Measurements from ENCODE around the gene NMUR2. TPM values are rescaled to one million over a fixed set of nuclear protein-coding genes. Genes with fewer than 3 reads are reported as not detected.

The NMUR2 gene
- total and polyA plus RNA-seq, 9 donors, result 0.11 to 1.1 (median 0.55) TPM

GRCh38 chr5:152376886-152377285 is 28.2 kb downstream of the NMUR2 start:
- WGBS (ENCODE audit: insufficient coverage), result 32% methylated on average over 3 of the region's 4 CpGs
- no peaks in the 10 kb centered on the region for H3K9me3 ChIP-seq (replicated peaks; ENCODE audit: control insufficient read depth, low read depth, low read length)
- H3K36me3 ChIP-seq (ENCODE audit: control insufficient read depth, insufficient read depth, low read length), result no peaks in the 10 kb centered on the region
- no peaks in the 10 kb centered on the region for H3K27me3 ChIP-seq (ENCODE audit: control insufficient read depth, insufficient read depth, low read length)
- no peak overlapping the region for H3K4me3 ChIP-seq (ENCODE audit: low read length)
- H3K4me1 ChIP-seq (ENCODE audit: control insufficient read depth, insufficient read depth, low read length), result no peaks in the 10 kb centered on the region
- DNase-seq, result no peak
- H3K27ac ChIP-seq (ENCODE audit: low read length), result no peak overlapping the region

GRCh38 chr5:152374711-152375275 is 30.3 kb downstream of the NMUR2 start:
- 86% methylated on average over 1 of the region's 1 CpG for WGBS (ENCODE audit: insufficient coverage)
- DNase-seq, result no peak
- Histone ChIP-seq H3K27me3 (ENCODE audit: control insufficient read depth, insufficient read depth, low read length) (no peaks in the 10 kb centered on the region), H3K4me1 (ENCODE audit: control insufficient read depth, insufficient read depth, low read length) (no peaks in the 10 kb centered on the region), H3K9me3 (replicated peaks; ENCODE audit: control insufficient read depth, low read depth, low read length) (no peaks in the 10 kb centered on the region), H3K4me3 (ENCODE audit: low read length) (no peak overlapping the region), H3K36me3 (ENCODE audit: control insufficient read depth, insufficient read depth, low read length) (no peaks in the 10 kb centered on the region), H3K27ac (ENCODE audit: low read length) (no peak overlapping the region)

- WGBS (ENCODE audit: insufficient coverage), result 67% methylated on average over 1 of the region's 1 CpG
- Histone ChIP-seq H3K4me3 (ENCODE audit: low read length) (no peak overlapping the region), H3K4me1 (ENCODE audit: control insufficient read depth, insufficient read depth, low read length) (no peaks in the 10 kb centered on the region), H3K9me3 (replicated peaks; ENCODE audit: control insufficient read depth, low read depth, low read length) (no peaks in the 10 kb centered on the region), H3K27me3 (ENCODE audit: control insufficient read depth, insufficient read depth, low read length) (no peaks in the 10 kb centered on the region), H3K27ac (ENCODE audit: low read length) (no peak overlapping the region), H3K36me3 (ENCODE audit: control insufficient read depth, insufficient read depth, low read length) (no peaks in the 10 kb centered on the region)
- DNase-seq, result no peak
Observed at GRCh38 chr5:152372875-152373274, 32.2 kb downstream of the NMUR2 start.

DNA sequence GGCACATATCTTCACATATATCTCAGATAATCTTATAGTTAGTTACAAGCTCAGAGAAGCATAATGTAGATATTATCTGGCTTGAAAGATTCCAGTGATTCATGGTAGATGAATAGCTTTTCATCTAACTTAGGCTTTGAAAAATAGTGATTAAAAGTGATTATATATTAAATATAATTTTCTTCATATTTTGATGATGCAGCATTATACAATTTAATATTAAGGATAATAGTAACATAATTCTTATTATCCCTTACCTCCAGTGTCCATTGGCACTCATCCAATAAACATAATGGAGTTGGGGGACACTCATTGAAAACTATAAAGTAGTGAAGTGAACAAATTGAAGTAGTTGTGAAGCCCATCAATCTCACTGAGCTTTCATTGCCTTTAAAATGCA is 35.8 kb downstream of the NMUR2 start:
- Histone ChIP-seq H3K4me1 (ENCODE audit: control insufficient read depth, insufficient read depth, low read length) (no peaks in the 10 kb centered on the region), H3K27me3 (ENCODE audit: control insufficient read depth, insufficient read depth, low read length) (no peaks in the 10 kb centered on the region), H3K27ac (ENCODE audit: low read length) (no peak overlapping the region), H3K36me3 (ENCODE audit: control insufficient read depth, insufficient read depth, low read length) (no peaks in the 10 kb centered on the region), H3K4me3 (ENCODE audit: low read length) (no peak overlapping the region), H3K9me3 (replicated peaks; ENCODE audit: control insufficient read depth, low read depth, low read length) (no peaks in the 10 kb centered on the region)
- no peak for DNase-seq

DNA sequence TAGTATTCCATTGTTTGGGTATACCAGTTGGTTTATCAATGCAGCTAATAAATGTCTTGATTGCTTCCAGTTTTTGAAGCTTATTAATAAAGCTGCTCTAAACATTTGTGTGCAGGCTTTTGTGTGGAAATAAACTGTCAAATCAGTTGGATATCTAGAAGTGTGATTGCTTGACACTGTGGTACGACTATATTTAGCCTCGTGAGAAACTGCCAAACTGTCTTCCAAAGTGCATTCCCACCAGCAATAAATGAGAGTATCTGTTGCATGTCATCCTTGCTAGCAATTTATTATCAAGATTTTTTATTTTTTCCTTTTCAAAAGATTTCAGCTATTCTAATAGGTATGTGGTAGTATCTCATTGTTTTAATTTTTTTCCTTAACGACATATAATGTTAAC is 37.5 kb downstream of the NMUR2 start:
- no peaks in the 10 kb centered on the region for H3K27me3 ChIP-seq (ENCODE audit: control insufficient read depth, insufficient read depth, low read length)
- H3K4me1 ChIP-seq (ENCODE audit: control insufficient read depth, insufficient read depth, low read length), result no peaks in the 10 kb centered on the region
- no peak overlapping the region for H3K27ac ChIP-seq (ENCODE audit: low read length)
- H3K36me3 ChIP-seq (ENCODE audit: control insufficient read depth, insufficient read depth, low read length), result no peaks in the 10 kb centered on the region
- WGBS (ENCODE audit: insufficient coverage), result no CpG with 5 or more reads among the region's 3 CpGs
- DNase-seq, result no peak
- H3K4me3 ChIP-seq (ENCODE audit: low read length), result no peak overlapping the region
- no peaks in the 10 kb centered on the region for H3K9me3 ChIP-seq (replicated peaks; ENCODE audit: control insufficient read depth, low read depth, low read length)

DNA sequence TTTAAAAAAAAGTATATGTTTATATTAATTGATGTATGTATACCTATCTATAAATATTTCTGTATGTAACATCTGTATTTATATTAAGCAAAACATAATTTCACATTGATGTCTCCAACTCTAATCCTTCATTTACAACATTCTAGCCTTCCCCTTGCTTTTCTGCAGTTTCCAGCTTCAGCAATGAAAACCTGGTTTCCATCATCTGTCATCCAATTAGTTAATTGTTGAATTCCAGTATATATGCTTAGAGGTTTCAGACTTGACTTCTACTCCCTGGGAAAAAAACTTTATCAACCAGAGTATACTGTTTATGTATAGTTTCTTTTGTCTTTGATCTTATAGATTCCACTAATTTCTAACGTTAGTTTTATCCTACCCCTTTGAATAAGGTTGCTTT is 38.4 kb downstream of the NMUR2 start:
- no peaks in the 10 kb centered on the region for H3K4me1 ChIP-seq (ENCODE audit: control insufficient read depth, insufficient read depth, low read length)
- DNase-seq, result no peak
- no CpG with 5 or more reads among the region's 1 CpG for WGBS (ENCODE audit: insufficient coverage)
- no peak overlapping the region for H3K4me3 ChIP-seq (ENCODE audit: low read length)
- H3K36me3 ChIP-seq (ENCODE audit: control insufficient read depth, insufficient read depth, low read length), result no peaks in the 10 kb centered on the region
- H3K27me3 ChIP-seq (ENCODE audit: control insufficient read depth, insufficient read depth, low read length), result no peaks in the 10 kb centered on the region
- H3K27ac ChIP-seq (ENCODE audit: low read length), result no peak overlapping the region
- H3K9me3 ChIP-seq (replicated peaks; ENCODE audit: control insufficient read depth, low read depth, low read length), result no peaks in the 10 kb centered on the region

- H3K4me1 ChIP-seq (ENCODE audit: control insufficient read depth, insufficient read depth, low read length), result no peaks in the 10 kb centered on the region
- no peak overlapping the region for H3K27ac ChIP-seq (ENCODE audit: low read length)
- H3K27me3 ChIP-seq (ENCODE audit: control insufficient read depth, insufficient read depth, low read length), result no peaks in the 10 kb centered on the region
- H3K36me3 ChIP-seq (ENCODE audit: control insufficient read depth, insufficient read depth, low read length), result no peaks in the 10 kb centered on the region
- no peak overlapping the region for H3K4me3 ChIP-seq (ENCODE audit: low read length)
- no peak for DNase-seq
- no peaks in the 10 kb centered on the region for H3K9me3 ChIP-seq (replicated peaks; ENCODE audit: control insufficient read depth, low read depth, low read length)
Observed at GRCh38 chr5:152364899-152365298, 40.2 kb downstream of the NMUR2 start.

DNA sequence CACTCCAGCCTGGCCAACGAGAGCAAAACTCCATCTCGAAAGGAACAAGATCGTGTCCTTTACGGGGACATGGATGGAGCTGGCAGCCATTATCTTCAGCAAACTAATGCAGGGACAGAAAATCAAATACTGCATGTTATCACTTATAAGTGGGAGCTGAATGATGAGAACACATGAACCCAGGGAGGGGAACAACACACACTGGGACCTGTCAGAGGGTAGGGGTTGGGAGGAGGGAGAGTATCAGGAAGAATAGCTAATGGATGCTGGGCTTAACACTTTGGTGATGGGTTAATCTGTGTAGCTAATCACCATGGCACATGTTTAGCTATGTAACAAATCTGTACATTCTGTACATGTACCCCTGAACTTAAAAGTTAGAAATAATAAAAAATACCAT is 40.9 kb downstream of the NMUR2 start:
- Histone ChIP-seq H3K36me3 (ENCODE audit: control insufficient read depth, insufficient read depth, low read length) (no peaks in the 10 kb centered on the region), H3K4me1 (ENCODE audit: control insufficient read depth, insufficient read depth, low read length) (no peaks in the 10 kb centered on the region), H3K27me3 (ENCODE audit: control insufficient read depth, insufficient read depth, low read length) (no peaks in the 10 kb centered on the region), H3K4me3 (ENCODE audit: low read length) (no peak overlapping the region), H3K9me3 (replicated peaks; ENCODE audit: control insufficient read depth, low read depth, low read length) (no peaks in the 10 kb centered on the region), H3K27ac (ENCODE audit: low read length) (no peak overlapping the region)
- 100% methylated on average over 2 of the region's 4 CpGs for WGBS (ENCODE audit: insufficient coverage)
- DNase-seq, result no peak

- no peaks in the 10 kb centered on the region for H3K9me3 ChIP-seq (replicated peaks; ENCODE audit: control insufficient read depth, low read depth, low read length)
- peak; percentile 32 for DNase-seq
Observed at GRCh38 chr5:152358861-152359568, 46.1 kb downstream of the NMUR2 start.

GRCh38 chr5:152356506-152356905 is 48.6 kb downstream of the NMUR2 start:
- no CpG with 5 or more reads among the region's 2 CpGs for WGBS (ENCODE audit: insufficient coverage)
- Histone ChIP-seq H3K4me3 (ENCODE audit: low read length) (no peak overlapping the region), H3K9me3 (replicated peaks; ENCODE audit: control insufficient read depth, low read depth, low read length) (no peaks in the 10 kb centered on the region), H3K4me1 (ENCODE audit: control insufficient read depth, insufficient read depth, low read length) (peaks cover 4% of the 10 kb centered on the region), H3K27ac (ENCODE audit: low read length) (no peak overlapping the region), H3K36me3 (ENCODE audit: control insufficient read depth, insufficient read depth, low read length) (no peaks in the 10 kb centered on the region), H3K27me3 (ENCODE audit: control insufficient read depth, insufficient read depth, low read length) (no peaks in the 10 kb centered on the region)
- DNase-seq, result no peak

More at GRCh38 chr5:152358861-152359568, 46.1 kb downstream of the NMUR2 start:
- no peaks in the 10 kb centered on the region for H3K36me3 ChIP-seq (ENCODE audit: control insufficient read depth, insufficient read depth, low read length)
- no CpG with 5 or more reads among the region's 9 CpGs for WGBS (ENCODE audit: insufficient coverage)
- no peak overlapping the region for H3K4me3 ChIP-seq (ENCODE audit: low read length)
- no peaks in the 10 kb centered on the region for H3K27me3 ChIP-seq (ENCODE audit: control insufficient read depth, insufficient read depth, low read length)
- H3K4me1 ChIP-seq (ENCODE audit: control insufficient read depth, insufficient read depth, low read length), result peaks cover 4% of the 10 kb centered on the region
- no peak overlapping the region for H3K27ac ChIP-seq (ENCODE audit: low read length)

DNA sequence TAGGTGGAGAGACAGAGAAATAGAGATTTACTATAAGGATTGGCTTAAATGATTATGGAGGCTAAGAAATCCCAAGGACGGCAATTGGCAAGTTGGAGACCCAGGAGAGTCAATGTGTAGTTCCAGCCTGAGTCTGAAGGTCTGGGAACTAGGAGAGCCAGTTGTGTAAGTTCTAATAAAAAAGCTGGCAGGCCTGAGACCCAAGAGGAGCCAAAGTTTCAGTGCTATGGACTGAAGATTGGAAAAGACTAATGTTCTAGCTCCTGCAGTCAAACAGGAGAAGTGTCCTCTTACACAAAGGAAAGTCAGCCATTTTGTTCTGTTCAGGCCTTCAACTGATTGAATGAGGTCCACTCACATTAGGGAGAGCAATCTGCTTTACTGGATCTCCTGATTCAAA is 50.0 kb downstream of the NMUR2 start:
- 70% methylated on average over 1 of the region's 1 CpG for WGBS (ENCODE audit: insufficient coverage)
- H3K36me3 ChIP-seq (ENCODE audit: control insufficient read depth, insufficient read depth, low read length), result no peaks in the 10 kb centered on the region
- no peaks in the 10 kb centered on the region for H3K27me3 ChIP-seq (ENCODE audit: control insufficient read depth, insufficient read depth, low read length)
- no peaks in the 10 kb centered on the region for H3K9me3 ChIP-seq (replicated peaks; ENCODE audit: control insufficient read depth, low read depth, low read length)
- DNase-seq, result peak; percentile 64
- H3K4me1 ChIP-seq (ENCODE audit: control insufficient read depth, insufficient read depth, low read length), result peaks cover 4% of the 10 kb centered on the region
- H3K4me3 ChIP-seq (ENCODE audit: low read length), result no peak overlapping the region
- H3K27ac ChIP-seq (ENCODE audit: low read length), result no peak overlapping the region
